ENCODE measurements around the gene PTPN1. TPM values are rescaled to one million over a fixed set of nuclear protein-coding genes. Genes with fewer than 3 reads are reported as not detected.

Gene PTPN1
- total and polyA plus RNA-seq, 2 of the 13 experiments (the other 11 are each of a cell fraction or from before 2014, with no cell fraction given), result 17.7 to 37.2 TPM

DNA sequence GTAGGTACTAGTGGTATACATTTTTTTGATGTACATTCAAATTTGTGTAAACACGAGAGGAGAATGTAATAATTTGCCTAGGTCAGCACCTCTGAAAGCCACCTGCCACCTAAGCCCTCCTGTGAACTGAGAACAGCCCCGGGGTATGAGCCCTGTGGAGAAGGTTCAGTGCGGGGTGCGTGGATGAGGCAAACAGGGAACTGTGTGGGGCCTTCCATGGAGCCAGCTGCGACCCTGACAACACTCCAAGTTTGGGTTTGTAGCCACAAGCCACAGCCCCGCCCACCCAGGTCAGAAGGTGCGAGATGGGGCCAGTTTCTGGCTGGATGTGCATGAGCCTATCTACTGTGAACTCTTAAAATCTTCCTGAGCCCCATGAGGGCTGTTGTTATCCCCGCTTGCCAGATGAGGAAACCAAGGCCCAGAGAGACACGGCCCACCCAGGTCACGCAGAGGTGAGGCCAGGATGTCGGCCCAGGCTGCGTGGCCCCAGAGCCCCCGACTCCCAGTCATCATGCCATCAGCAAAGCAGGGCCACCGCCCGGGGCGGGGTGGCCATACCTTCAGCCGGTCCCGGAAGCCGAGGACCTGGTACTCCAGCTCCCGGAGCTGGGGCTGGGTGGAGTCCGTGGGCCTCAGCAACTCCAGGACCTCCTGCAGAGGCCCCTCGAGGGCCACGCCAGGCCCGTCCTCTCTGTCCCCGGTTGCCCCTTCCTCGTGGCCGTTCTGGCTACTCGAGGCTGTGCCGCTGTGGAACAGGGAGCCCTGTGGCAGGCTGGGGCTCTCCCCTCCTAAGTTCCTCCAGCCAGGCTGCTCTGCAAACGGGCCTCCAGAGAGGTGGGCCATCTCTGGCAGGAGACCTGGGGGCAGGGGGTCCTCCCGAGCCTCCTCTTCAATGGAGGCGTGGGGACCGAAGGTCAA, 91.6 kb downstream of the PTPN1 start (continued):
- TF ChIP-seq, protein P1, sequence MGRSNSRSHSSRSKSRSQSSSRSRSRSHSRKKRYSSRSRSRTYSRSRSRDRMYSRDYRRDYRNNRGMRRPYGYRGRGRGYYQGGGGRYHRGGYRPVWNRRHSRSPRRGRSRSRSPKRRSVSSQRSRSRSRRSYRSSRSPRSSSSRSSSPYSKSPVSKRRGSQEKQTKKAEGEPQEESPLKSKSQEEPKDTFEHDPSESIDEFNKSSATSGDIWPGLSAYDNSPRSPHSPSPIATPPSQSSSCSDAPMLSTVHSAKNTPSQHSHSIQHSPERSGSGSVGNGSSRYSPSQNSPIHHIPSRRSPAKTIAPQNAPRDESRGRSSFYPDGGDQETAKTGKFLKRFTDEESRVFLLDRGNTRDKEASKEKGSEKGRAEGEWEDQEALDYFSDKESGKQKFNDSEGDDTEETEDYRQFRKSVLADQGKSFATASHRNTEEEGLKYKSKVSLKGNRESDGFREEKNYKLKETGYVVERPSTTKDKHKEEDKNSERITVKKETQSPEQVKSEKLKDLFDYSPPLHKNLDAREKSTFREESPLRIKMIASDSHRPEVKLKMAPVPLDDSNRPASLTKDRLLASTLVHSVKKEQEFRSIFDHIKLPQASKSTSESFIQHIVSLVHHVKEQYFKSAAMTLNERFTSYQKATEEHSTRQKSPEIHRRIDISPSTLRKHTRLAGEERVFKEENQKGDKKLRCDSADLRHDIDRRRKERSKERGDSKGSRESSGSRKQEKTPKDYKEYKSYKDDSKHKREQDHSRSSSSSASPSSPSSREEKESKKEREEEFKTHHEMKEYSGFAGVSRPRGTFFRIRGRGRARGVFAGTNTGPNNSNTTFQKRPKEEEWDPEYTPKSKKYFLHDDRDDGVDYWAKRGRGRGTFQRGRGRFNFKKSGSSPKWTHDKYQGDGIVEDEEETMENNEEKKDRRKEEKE (IDR thresholded peaks at IDR 0.05), result no peak
- 0 out of 2 replicates have a peak, but pooled peaks have one; percentile 19 for TF ChIP-seq PCBP1 (IDR thresholded peaks at IDR 0.05; ENCODE audit: borderline replicate concordance, low read depth, low read length)
- no peak for TF ChIP-seq KLF9 (CRISPR knock-in tag; IDR thresholded peaks at IDR 0.05; ENCODE audit: low read depth)
- TF ChIP-seq CREM (IDR thresholded peaks at IDR 0.05), result no peak
- no peak for TF ChIP-seq CREM (CRISPR knock-in tag; IDR thresholded peaks at IDR 0.05)
- TF ChIP-seq ZFP37 (CRISPR knock-in tag; IDR thresholded peaks at IDR 0.05; ENCODE audit: borderline replicate concordance), result no peak
- peak; percentile 44; the same call in 1 of the 2 replicates for TF ChIP-seq SP4 (CRISPR knock-in tag; IDR thresholded peaks at IDR 0.05)
- TF ChIP-seq ATAD3A (CRISPR knock-in tag; IDR thresholded peaks at IDR 0.05), result no peak
- no peak for TF ChIP-seq TAF1 (CRISPR knock-in tag; IDR thresholded peaks at IDR 0.05)
- TF ChIP-seq, protein P2, sequence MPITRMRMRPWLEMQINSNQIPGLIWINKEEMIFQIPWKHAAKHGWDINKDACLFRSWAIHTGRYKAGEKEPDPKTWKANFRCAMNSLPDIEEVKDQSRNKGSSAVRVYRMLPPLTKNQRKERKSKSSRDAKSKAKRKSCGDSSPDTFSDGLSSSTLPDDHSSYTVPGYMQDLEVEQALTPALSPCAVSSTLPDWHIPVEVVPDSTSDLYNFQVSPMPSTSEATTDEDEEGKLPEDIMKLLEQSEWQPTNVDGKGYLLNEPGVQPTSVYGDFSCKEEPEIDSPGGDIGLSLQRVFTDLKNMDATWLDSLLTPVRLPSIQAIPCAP (CRISPR knock-in tag; IDR thresholded peaks at IDR 0.05; ENCODE audit: low read depth), result no peak
- TF ChIP-seq FOXC1 (CRISPR knock-in tag; IDR thresholded peaks at IDR 0.05; ENCODE audit: borderline replicate concordance), result no peak
- no peak for TF ChIP-seq ZNF354B (CRISPR knock-in tag; IDR thresholded peaks at IDR 0.05)
- TF ChIP-seq SMAD3 (CRISPR knock-in tag; IDR thresholded peaks at IDR 0.05), result no peak
- no peak for TF ChIP-seq AGO1 (IDR thresholded peaks at IDR 0.05; ENCODE audit: low read depth, low read length, poor library complexity, severe bottlenecking)
- no peak for TF ChIP-seq NFE2L2 (IDR thresholded peaks at IDR 0.05; ENCODE audit: low read length)
- 0 out of 2 replicates have a peak, but pooled peaks have one; percentile 9 for TF ChIP-seq GABPB1 (CRISPR knock-in tag; IDR thresholded peaks at IDR 0.05)
- no peak for TF ChIP-seq ZNF335 (CRISPR knock-in tag; IDR thresholded peaks at IDR 0.05)
- no peak for TF ChIP-seq MEF2D (CRISPR knock-in tag; IDR thresholded peaks at IDR 0.05)
- TF ChIP-seq ZNF33B (CRISPR knock-in tag; IDR thresholded peaks at IDR 0.05), result 0 out of 2 replicates have a peak, but pooled peaks have one; percentile 23
- TF ChIP-seq, protein P3, sequence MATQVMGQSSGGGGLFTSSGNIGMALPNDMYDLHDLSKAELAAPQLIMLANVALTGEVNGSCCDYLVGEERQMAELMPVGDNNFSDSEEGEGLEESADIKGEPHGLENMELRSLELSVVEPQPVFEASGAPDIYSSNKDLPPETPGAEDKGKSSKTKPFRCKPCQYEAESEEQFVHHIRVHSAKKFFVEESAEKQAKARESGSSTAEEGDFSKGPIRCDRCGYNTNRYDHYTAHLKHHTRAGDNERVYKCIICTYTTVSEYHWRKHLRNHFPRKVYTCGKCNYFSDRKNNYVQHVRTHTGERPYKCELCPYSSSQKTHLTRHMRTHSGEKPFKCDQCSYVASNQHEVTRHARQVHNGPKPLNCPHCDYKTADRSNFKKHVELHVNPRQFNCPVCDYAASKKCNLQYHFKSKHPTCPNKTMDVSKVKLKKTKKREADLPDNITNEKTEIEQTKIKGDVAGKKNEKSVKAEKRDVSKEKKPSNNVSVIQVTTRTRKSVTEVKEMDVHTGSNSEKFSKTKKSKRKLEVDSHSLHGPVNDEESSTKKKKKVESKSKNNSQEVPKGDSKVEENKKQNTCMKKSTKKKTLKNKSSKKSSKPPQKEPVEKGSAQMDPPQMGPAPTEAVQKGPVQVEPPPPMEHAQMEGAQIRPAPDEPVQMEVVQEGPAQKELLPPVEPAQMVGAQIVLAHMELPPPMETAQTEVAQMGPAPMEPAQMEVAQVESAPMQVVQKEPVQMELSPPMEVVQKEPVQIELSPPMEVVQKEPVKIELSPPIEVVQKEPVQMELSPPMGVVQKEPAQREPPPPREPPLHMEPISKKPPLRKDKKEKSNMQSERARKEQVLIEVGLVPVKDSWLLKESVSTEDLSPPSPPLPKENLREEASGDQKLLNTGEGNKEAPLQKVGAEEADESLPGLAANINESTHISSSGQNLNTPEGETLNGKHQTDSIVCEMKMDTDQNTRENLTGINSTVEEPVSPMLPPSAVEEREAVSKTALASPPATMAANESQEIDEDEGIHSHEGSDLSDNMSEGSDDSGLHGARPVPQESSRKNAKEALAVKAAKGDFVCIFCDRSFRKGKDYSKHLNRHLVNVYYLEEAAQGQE (IDR thresholded peaks at IDR 0.05; ENCODE audit: borderline replicate concordance in 1 of 2, low read depth in 1 of 2, low read length in 2 of 2), result no peak
- TF ChIP-seq RXRA (CRISPR knock-in tag; IDR thresholded peaks at IDR 0.05), result 0 out of 2 replicates have a peak, but pooled peaks have one; percentile 12
- TF ChIP-seq GATAD1 (CRISPR knock-in tag; IDR thresholded peaks at IDR 0.05), result no peak
- peak; percentile 91 for TF ChIP-seq MAFF (IDR thresholded peaks at IDR 0.05; ENCODE audit: low read depth, low read length)
- TF ChIP-seq BORCS8-MEF2B (CRISPR knock-in tag; IDR thresholded peaks at IDR 0.05), result 0 out of 2 replicates have a peak, but pooled peaks have one; percentile 45
